Natural killer cell (primary cell): ENCODE data around the gene HYDIN. TPM values are rescaled to one million over a fixed set of nuclear protein-coding genes. Genes with fewer than 3 reads are reported as not detected.

ENCODE experiments used
- ATAC-seq, 3 donors: fragments of 150-1000 bp in 2 of 3; fragments of 200-7000 bp in 1 of 3; cut with Tn5 transposase; 1 replicate in 1 of 3; 2 replicates in 2 of 3; pipeline ENCODE4 v1.10.0; 2021; ENCODE audit warnings: mild to moderate bottlenecking in 2 of 3, moderate library complexity in 2 of 3
- DNase-seq, 2 donors: peaks; one replicate each; pipeline versions ENCODE4 v3.0.0 to v3.0.0-alpha.2; 2013 to 2021; ENCODE audit warnings: mixed read lengths in 1 of 2
- H3K27ac ChIP-seq: one replicate; pipeline ENCODE4 v1.5.1; 2013; ENCODE audit warnings: mild to moderate bottlenecking, low read length
- H3K27me3 ChIP-seq: one replicate; pipeline ENCODE4 v1.6.1; 2013; ENCODE audit warnings: low read length; ENCODE audit not compliant: control insufficient read depth, insufficient read depth
- H3K36me3 ChIP-seq: one replicate; pipeline ENCODE4 v1.6.1; 2013; ENCODE audit warnings: low read length; ENCODE audit not compliant: control insufficient read depth, insufficient read depth
- H3K4me1 ChIP-seq: one replicate; pipeline ENCODE4 v1.6.1; 2013; ENCODE audit warnings: low read length; ENCODE audit not compliant: control insufficient read depth, insufficient read depth
- H3K4me3 ChIP-seq: one replicate; pipeline ENCODE4 v1.5.1; 2013; ENCODE audit warnings: low read length
- H3K9me3 ChIP-seq: one replicate; pipeline ENCODE4 v1.6.1; 2013; ENCODE audit warnings: low read length; ENCODE audit not compliant: control insufficient read depth, insufficient read depth
- H3K27ac Mint-ChIP-seq, 2 donors: one replicate each; pipeline ENCODE4 v1.8.0; 2022; ENCODE audit warnings: mild to moderate bottlenecking in 2 of 2, mixed read lengths in 2 of 2, moderate library complexity in 1 of 2
- H3K27me3 Mint-ChIP-seq, 2 donors: one replicate each; pipeline ENCODE4 v1.8.0; 2022; ENCODE audit warnings: low read depth in 2 of 2, mixed read lengths in 2 of 2
- H3K36me3 Mint-ChIP-seq: one replicate; pipeline ENCODE4 v1.8.0; 2022; ENCODE audit warnings: mixed read lengths
- H3K4me1 Mint-ChIP-seq, 2 donors: one replicate each; pipeline ENCODE4 v1.8.0; 2022; ENCODE audit warnings: mixed read lengths in 2 of 2
- H3K4me3 Mint-ChIP-seq: one replicate; pipeline ENCODE4 v1.8.0; 2022; ENCODE audit warnings: mild to moderate bottlenecking, moderate library complexity, mixed read lengths
- H3K9me3 Mint-ChIP-seq, 2 donors: one replicate each; pipeline ENCODE4 v1.8.0; 2022; ENCODE audit warnings: mixed read lengths in 2 of 2
- CTCF ChIP-seq: fragments of 200-600 bp; IDR thresholded peaks from one replicate; pipeline ENCODE4 v1.8.0; 2022; ENCODE audit warnings: antibody characterized with exemption
- WGBS: methylation state at CpG from one replicate; pipeline ENCODE4 v1.1.7; 2013; ENCODE audit warnings: missing lambda C conversion rate; ENCODE audit not compliant: insufficient coverage; 5-methylcytosine and 5-hydroxymethylcytosine counted together
- intact Hi-C: fragments of 100-400 bp; cut with micrococcal nuclease; formaldehyde crosslinking; loops from one replicate; pipeline ENCODE4 v1.14.2; 2022
- total RNA-seq, 4 donors: library from RNA; stranded (reverse); fragments of 120-200 nt in 1 of 4; gene quantifications; one replicate each; pipeline versions ENCODE4 v1.2.3 to v1.2.4, GENCODE V29; 2013 to 2022

HYDIN gene
- total RNA-seq, 3 donors from 2014 or later (not counting 1 experiment from before 2014, with no cell fraction given): 0.43 to 1.1 (median 0.82) TPM

GRCh38 chr16:70769131-70769530 is 461.4 kb downstream of the HYDIN start:
- Histone ChIP-seq H3K4me1 (no peaks in the 10 kb centered on the region), H3K4me3 (no peak overlapping the region), H3K27ac (no peak overlapping the region), H3K27me3 (no peaks in the 10 kb centered on the region), H3K36me3 (peaks cover 34% of the 10 kb centered on the region), H3K9me3 (no peaks in the 10 kb centered on the region)
- intact Hi-C loops: no loop called here
- H3K9me3 Mint-ChIP-seq: no peaks in the 10 kb centered on the region
- WGBS: 97% methylated on average over 8 of the region's 8 CpGs
- H3K4me3 Mint-ChIP-seq: no peak overlapping the region
- TF ChIP-seq CTCF: no peak
- no peaks in the 10 kb centered on the region for H3K36me3 Mint-ChIP-seq
- DNase-seq (no peak), ATAC-seq (no peak)
- H3K4me1 Mint-ChIP-seq: no peaks in the 10 kb centered on the region
- H3K27ac Mint-ChIP-seq: no peak overlapping the region
- H3K27me3 Mint-ChIP-seq: no peaks in the 10 kb centered on the region

- intact Hi-C loops: no loop called here
- no peak for DNase-seq
- no peak overlapping the region for H3K4me3 ChIP-seq
- no peaks in the 10 kb centered on the region for H3K27me3 Mint-ChIP-seq
- H3K27ac ChIP-seq: no peak overlapping the region
- H3K4me3 Mint-ChIP-seq: no peak overlapping the region
- TF ChIP-seq CTCF: no peak
- peaks cover 34% of the 10 kb centered on the region for H3K36me3 ChIP-seq
- H3K27me3 ChIP-seq: no peaks in the 10 kb centered on the region
- WGBS: 90% methylated on average over 5 of the region's 5 CpGs
- no peaks in the 10 kb centered on the region for H3K36me3 Mint-ChIP-seq
- H3K4me1 ChIP-seq: no peaks in the 10 kb centered on the region
- ATAC-seq: no peak
- no peaks in the 10 kb centered on the region for H3K9me3 Mint-ChIP-seq
- no peaks in the 10 kb centered on the region for H3K4me1 Mint-ChIP-seq
- H3K9me3 ChIP-seq: no peaks in the 10 kb centered on the region
- no peak overlapping the region for H3K27ac Mint-ChIP-seq
Observed at GRCh38 chr16:70768203-70768580, 462.3 kb downstream of the HYDIN start.

- peaks cover 33% of the 10 kb centered on the region for H3K36me3 ChIP-seq
- Mint-ChIP-seq H3K4me3 (no peak overlapping the region), H3K27me3 (no peaks in the 10 kb centered on the region), H3K9me3 (no peaks in the 10 kb centered on the region), H3K4me1 (no peaks in the 10 kb centered on the region), H3K36me3 (no peaks in the 10 kb centered on the region), H3K27ac (no peak overlapping the region)
- no peaks in the 10 kb centered on the region for H3K9me3 ChIP-seq
- H3K4me3 ChIP-seq: no peak overlapping the region
- H3K27ac ChIP-seq: no peak overlapping the region
- DNase-seq (no peak), ATAC-seq (no peak)
- no peak for TF ChIP-seq CTCF
- intact Hi-C loops: no loop called here
- no peaks in the 10 kb centered on the region for H3K27me3 ChIP-seq
- WGBS: 100% methylated on average over 3 of the region's 4 CpGs
- H3K4me1 ChIP-seq: no peaks in the 10 kb centered on the region
Observed at GRCh38 chr16:70767377-70768202, 462.9 kb downstream of the HYDIN start.

GRCh38 chr16:70766658-70767057 is 463.9 kb downstream of the HYDIN start:
- WGBS: 96% methylated on average over 4 of the region's 4 CpGs
- Mint-ChIP-seq H3K27me3 (no peaks in the 10 kb centered on the region), H3K4me3 (no peak overlapping the region), H3K4me1 (no peaks in the 10 kb centered on the region), H3K9me3 (no peaks in the 10 kb centered on the region), H3K27ac (no peak overlapping the region), H3K36me3 (no peaks in the 10 kb centered on the region)
- no peak overlapping the region for H3K4me3 ChIP-seq
- H3K27me3 ChIP-seq: no peaks in the 10 kb centered on the region
- no peaks in the 10 kb centered on the region for H3K4me1 ChIP-seq
- ATAC-seq: no peak
- no peaks in the 10 kb centered on the region for H3K9me3 ChIP-seq
- intact Hi-C loops: no loop called here
- no peak for TF ChIP-seq CTCF
- no peak for DNase-seq
- H3K36me3 ChIP-seq: peaks cover 30% of the 10 kb centered on the region
- H3K27ac ChIP-seq: no peak overlapping the region
